Retinal pigment epithelial cell (primary cell): Measurements from ENCODE around the gene FNDC3B.

Experiments
- DNase-seq: peaks from one replicate; pipeline ENCODE4 v3.0.0-alpha.2; 2010; ENCODE audit warnings: low read depth
- H3K4me3 ChIP-seq: 2 replicates; pipeline ENCODE4 v1.5.1; 2011; ENCODE audit warnings: mild to moderate bottlenecking, low read length, control low read depth, moderate library complexity
- TF ChIP-seq, protein P1 (sequence below): conservative IDR thresholded peaks from 2 replicates; pipeline ENCODE4 v1.5.1; 2011; ENCODE audit warnings: low read depth, low read length, control low read depth, inconsistent platforms

FNDC3B gene

GRCh38 chr3:172442606-172443005 is 403.2 kb downstream of the FNDC3B start:
- TF ChIP-seq, protein P1, sequence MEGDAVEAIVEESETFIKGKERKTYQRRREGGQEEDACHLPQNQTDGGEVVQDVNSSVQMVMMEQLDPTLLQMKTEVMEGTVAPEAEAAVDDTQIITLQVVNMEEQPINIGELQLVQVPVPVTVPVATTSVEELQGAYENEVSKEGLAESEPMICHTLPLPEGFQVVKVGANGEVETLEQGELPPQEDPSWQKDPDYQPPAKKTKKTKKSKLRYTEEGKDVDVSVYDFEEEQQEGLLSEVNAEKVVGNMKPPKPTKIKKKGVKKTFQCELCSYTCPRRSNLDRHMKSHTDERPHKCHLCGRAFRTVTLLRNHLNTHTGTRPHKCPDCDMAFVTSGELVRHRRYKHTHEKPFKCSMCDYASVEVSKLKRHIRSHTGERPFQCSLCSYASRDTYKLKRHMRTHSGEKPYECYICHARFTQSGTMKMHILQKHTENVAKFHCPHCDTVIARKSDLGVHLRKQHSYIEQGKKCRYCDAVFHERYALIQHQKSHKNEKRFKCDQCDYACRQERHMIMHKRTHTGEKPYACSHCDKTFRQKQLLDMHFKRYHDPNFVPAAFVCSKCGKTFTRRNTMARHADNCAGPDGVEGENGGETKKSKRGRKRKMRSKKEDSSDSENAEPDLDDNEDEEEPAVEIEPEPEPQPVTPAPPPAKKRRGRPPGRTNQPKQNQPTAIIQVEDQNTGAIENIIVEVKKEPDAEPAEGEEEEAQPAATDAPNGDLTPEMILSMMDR = no peak
- DNase-seq = no peak
- no peak overlapping the region for H3K4me3 ChIP-seq

- TF ChIP-seq, protein P1 = no peak
- DNase-seq = no peak
- H3K4me3 ChIP-seq = no peak overlapping the region
Observed at GRCh38 chr3:172444821-172445220, 405.4 kb downstream of the FNDC3B start.

DNA sequence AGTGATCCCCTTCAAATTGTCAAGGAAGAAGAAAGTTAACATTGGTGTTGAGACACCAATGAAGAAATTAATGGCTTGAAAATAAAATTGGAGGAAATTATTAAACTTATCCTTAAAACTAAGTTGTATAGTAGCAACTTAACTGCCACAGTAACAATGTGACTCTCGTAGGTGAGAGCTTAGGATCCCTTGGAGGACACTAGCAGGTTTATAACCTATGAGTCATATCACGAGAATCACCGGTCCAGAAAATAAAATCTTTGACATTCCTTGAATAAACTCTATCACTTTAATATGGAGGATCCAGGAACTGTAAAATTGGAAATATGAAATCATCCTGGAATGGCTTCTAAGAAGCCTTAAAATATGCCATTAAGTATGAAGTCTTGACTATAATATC is 406.8 kb downstream of the FNDC3B start:
- TF ChIP-seq, protein P1 = no peak
- DNase-seq = no peak
- H3K4me3 ChIP-seq = no peak overlapping the region

- no peak within 1 kb of the TSS for H3K4me3 ChIP-seq
- TF ChIP-seq, protein P1 = no peak
- no peak for DNase-seq
Observed at GRCh38 chr3:172447611-172448579, 408.5 kb downstream of the FNDC3B start, which contains the start of gene GHSR. Gene GHSR (minus strand): TSS chr3:172448456. CDS start chr3:172448413, 43 bp downstream.

DNA sequence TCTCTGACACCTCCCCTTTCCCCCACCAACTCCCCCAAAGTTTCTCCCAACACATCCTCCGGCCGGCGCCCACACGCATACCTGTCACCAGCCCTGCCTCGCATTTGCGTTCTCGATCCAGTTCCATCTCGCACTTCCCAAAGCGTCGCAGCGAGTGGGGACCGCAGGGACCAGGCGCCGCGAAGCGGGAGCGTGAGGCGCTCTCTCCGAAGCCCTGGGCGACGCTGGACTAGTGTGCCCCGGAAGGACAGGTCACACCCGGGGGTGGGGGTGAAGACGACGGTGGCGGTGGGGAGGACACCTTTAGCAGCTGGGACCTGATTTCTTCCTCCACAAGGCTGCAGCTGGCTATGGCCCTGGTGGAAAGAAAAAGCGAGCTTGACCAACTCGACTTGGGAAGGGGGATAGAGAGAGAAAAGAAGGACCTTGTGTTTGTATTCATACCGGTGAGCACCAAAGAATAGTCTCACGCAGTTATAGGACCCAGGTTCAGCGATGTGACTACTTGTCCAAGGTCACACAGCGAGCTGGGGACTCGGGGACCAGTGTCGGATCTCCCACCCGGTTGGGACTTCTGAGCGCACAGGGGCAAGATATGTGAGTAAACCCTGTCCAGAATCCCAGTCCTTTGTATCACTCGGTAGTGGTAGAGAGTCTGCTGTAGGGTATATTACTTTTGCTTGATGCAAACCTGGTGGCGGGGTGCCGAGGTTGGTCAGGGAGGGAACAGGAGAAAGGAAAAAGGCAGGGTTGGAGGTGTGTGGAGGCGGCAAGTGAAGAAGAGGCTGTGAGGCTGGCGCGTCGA is 409.5 kb downstream of the FNDC3B start:
- no peak for DNase-seq
- H3K4me3 ChIP-seq = no peak overlapping the region

GRCh38 chr3:172449466-172450149 is 410.2 kb downstream of the FNDC3B start:
- TF ChIP-seq, protein P1 = no peak
- DNase-seq = no peak
- H3K4me3 ChIP-seq = no peak overlapping the region

More for the DNA sequence above, 409.5 kb downstream of the FNDC3B start:
- TF ChIP-seq, protein P1 = no peak
